Thymus (tissue), 14 donors: Measurements from ENCODE around the gene BTLA. TPM values are rescaled to one million over a fixed set of nuclear protein-coding genes. Genes with fewer than 3 reads are reported as not detected.
"Not testable (repeated sequence)": the region's sequence is repeated elsewhere in the genome, so short reads cannot be mapped to it uniquely, and the experiment has no call there.

Source experiments
- DNase-seq, 9 donors: peaks; one replicate each; pipeline ENCODE4 v3.0.0-alpha.2; 2013; ENCODE audit warnings: low spot score in 9 of 9, low read depth in 6 of 9, missing footprints in 1 of 9
- H3K27ac ChIP-seq, 2 donors: one replicate each; pipeline ENCODE4 v1.5.1; 2013; ENCODE audit warnings: control low read depth in 1 of 2, low read depth in 1 of 2, low read length in 1 of 2, mild to moderate bottlenecking in 1 of 2, moderate library complexity in 1 of 2
- H3K27me3 ChIP-seq, 2 donors: one replicate each; pipeline ENCODE4 v1.5.1; 2013; ENCODE audit warnings: low read length in 1 of 2; ENCODE audit not compliant: control insufficient read depth in 2 of 2, insufficient read depth in 1 of 2
- H3K36me3 ChIP-seq, 2 donors: one replicate each; pipeline ENCODE4 v1.5.1; 2013; ENCODE audit warnings: low read length in 1 of 2, mild to moderate bottlenecking in 1 of 2, moderate library complexity in 1 of 2; ENCODE audit not compliant: control insufficient read depth in 2 of 2, insufficient read depth in 2 of 2
- H3K4me1 ChIP-seq, 2 donors: one replicate each; pipeline ENCODE4 v1.5.1; 2013; ENCODE audit warnings: low read length in 2 of 2; ENCODE audit not compliant: control insufficient read depth in 2 of 2, insufficient read depth in 2 of 2
- H3K4me3 ChIP-seq, 2 donors: one replicate each; pipeline ENCODE4 v1.5.1; 2013; ENCODE audit warnings: low read length in 2 of 2, control low read depth in 1 of 2, mild to moderate bottlenecking in 1 of 2
- H3K9me3 ChIP-seq, 2 donors: one replicate each; pipeline ENCODE4 v1.5.1; 2013; ENCODE audit warnings: low read length in 1 of 2, mild to moderate bottlenecking in 1 of 2; ENCODE audit not compliant: control insufficient read depth in 2 of 2, insufficient read depth in 1 of 2
- WGBS: extraction: QIAGEN DNeasy Blood & Tissue Kit; methylation state at CpG from one replicate; pipeline ENCODE4 v1.1.7; 2013; 5-methylcytosine and 5-hydroxymethylcytosine counted together
- long read RNA-seq, 10 donors: transcript quantifications; one replicate each; lab custom pipeline, GENCODE V29; 2026
- polyA plus RNA-seq: library from polyadenylated mRNA; stranded (reverse); fragments of 200-250 nt; gene quantifications from one replicate; pipeline ENCODE4 v1.2.3, GENCODE V29; 2013
- total RNA-seq: library from RNA; stranded (reverse); fragments of 120-200 nt; gene quantifications from one replicate; pipeline ENCODE4 v1.2.4, GENCODE V29; 2013
- donor health status: healthy.

BTLA gene, protein sequence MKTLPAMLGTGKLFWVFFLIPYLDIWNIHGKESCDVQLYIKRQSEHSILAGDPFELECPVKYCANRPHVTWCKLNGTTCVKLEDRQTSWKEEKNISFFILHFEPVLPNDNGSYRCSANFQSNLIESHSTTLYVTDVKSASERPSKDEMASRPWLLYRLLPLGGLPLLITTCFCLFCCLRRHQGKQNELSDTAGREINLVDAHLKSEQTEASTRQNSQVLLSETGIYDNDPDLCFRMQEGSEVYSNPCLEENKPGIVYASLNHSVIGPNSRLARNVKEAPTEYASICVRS
- total RNA-seq (19.4 TPM), polyA plus RNA-seq (13.2 TPM)
- long read RNA-seq, donor 1 = 0 reads
- long read RNA-seq, donor 2, transcript BTLA-201 (5 exons, 3,213 nt) = major isoform, 9 of 9 reads
- long read RNA-seq, donor 2, partial matches to known transcripts = 0 of 9 reads
- long read RNA-seq, donor 2, other reads (novel, unspliced or antisense) = 0 of 9 reads
- long read RNA-seq, donor 3, transcript BTLA-201 (5 exons, 3,213 nt) = major isoform, 7 of 10 reads
- long read RNA-seq, donor 3, partial matches to known transcripts = 0 of 10 reads
- long read RNA-seq, donor 3, other reads (novel, unspliced or antisense) = 0 of 10 reads
- long read RNA-seq, donor 4, partial matches to known transcripts = 0 of 3 reads
- long read RNA-seq, donor 4, other reads (novel, unspliced or antisense) = 0 of 3 reads
- long read RNA-seq, donor 5, transcript BTLA-202 (4 exons, 726 nt) = minor isoform, 5 of 11 reads
- long read RNA-seq, donor 5, transcript BTLA-201 (5 exons, 3,213 nt) = major isoform, 6 of 11 reads
- long read RNA-seq, donor 5, partial matches to known transcripts = 0 of 11 reads
- long read RNA-seq, donor 5, other reads (novel, unspliced or antisense) = 0 of 11 reads
- long read RNA-seq, donor 6, transcript BTLA-201 (5 exons, 3,213 nt) = major isoform, 5 of 6 reads
- long read RNA-seq, donor 6, partial matches to known transcripts = 0 of 6 reads
- long read RNA-seq, donor 6, other reads (novel, unspliced or antisense) = 0 of 6 reads
- long read RNA-seq, donor 7, transcript BTLA-201 (5 exons, 3,213 nt) = major isoform, 8 of 9 reads
- long read RNA-seq, donor 7, partial matches to known transcripts = 0 of 9 reads
- long read RNA-seq, donor 7, other reads (novel, unspliced or antisense) = 0 of 9 reads
- long read RNA-seq, donor 8, partial matches to known transcripts = 0 of 3 reads
- long read RNA-seq, donor 8, other reads (novel, unspliced or antisense) = 0 of 3 reads
- long read RNA-seq, donor 9, partial matches to known transcripts = 0 of 4 reads
- long read RNA-seq, donor 9, other reads (novel, unspliced or antisense) = 0 of 4 reads
- long read RNA-seq, donor 10, partial matches to known transcripts = 0 of 3 reads
- long read RNA-seq, donor 10, other reads (novel, unspliced or antisense) = 0 of 3 reads

DNA sequence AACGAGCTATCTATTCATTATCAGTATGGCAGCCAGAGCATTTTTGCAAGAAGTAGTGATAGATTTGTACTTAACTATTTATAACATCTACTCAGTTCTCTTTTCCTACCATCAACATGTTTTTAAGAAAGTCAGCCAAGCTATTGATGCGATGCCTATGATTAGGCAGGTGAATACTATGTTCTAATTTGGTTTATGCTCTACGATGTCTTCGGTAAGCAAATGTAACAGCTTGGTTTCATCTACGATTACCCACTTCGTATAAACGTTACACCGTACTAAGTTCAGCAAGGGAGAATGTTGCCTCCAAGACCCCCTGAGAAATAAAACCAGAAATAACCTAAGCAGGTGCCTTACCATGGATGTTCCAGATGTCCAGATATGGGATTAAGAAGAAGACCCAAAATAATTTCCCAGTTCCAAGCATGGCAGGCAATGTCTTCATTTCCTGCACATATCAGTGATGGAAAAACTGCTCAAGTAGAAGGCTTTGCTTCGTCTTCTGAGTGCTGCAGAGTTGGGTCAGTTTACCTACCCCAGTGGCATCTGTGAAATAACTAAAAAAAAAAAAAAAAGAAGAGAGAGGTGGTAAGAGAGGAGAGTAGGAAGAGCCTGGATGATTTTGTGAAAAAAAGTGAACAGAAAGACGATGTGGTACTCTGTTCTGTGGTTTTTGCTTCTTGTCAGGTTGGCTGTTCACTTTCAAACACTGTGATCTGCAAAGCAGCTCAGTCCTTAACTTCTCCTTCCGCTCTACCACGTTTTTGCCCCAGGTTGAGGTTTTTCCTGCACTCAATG lies at the start of gene BTLA:
TSS of gene BTLA (minus strand) at position 559 of the 798 bp plus-strand sequence. CDS start at position 445, 114 bp downstream.
- Histone ChIP-seq H3K36me3 (no peaks in the 10 kb centered on the region), H3K9me3 (no peaks in the 10 kb centered on the region), H3K27me3 (no peaks in the 10 kb centered on the region), H3K27ac (peak within 1 kb of the TSS; percentile 71 to 87), H3K4me1 (peaks cover 3 to 10% of the 10 kb centered on the region in 2 donors), H3K4me3 (peak within 1 kb of the TSS; percentile 41 to 42)
- peak; percentile 14 to 84 (median 56) for DNase-seq
- WGBS = 62% methylated on average over 12 of the region's 12 CpGs

DNA sequence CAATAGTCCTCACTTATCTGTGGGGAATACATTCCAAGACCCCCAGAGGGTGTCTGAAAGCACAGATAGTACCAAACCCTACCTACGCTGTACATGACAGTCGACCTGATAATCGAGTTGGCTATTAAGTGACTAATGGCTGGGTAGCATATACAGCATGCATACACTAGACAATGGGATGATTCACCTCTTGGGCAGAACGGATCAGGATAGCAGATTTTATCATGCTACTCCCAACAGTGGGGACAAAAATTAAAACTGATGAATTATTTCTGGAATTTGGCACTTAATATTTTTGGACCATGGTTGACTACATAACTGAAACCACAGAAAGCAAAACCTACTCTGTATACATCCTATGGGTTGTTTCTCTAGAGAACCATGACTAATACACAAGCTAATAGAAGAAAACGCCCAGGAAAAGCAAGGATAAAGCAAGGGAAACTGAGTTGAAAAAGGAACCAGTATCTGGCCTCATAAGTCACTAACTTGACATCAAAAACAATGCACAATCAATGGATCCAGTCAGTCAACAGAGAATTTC lies 47.0 kb upstream of the BTLA start:
- Histone ChIP-seq H3K4me1 (no peaks in the 10 kb centered on the region), H3K36me3 (peaks cover 17 to 40% of the 10 kb centered on the region in 2 donors), H3K4me3 (no peak overlapping the region), H3K27ac (no peak overlapping the region), H3K9me3 (no peaks in the 10 kb centered on the region), H3K27me3 (no peaks in the 10 kb centered on the region)
- no peak for DNase-seq
- WGBS = 98% methylated on average over 5 of the region's 5 CpGs

DNA sequence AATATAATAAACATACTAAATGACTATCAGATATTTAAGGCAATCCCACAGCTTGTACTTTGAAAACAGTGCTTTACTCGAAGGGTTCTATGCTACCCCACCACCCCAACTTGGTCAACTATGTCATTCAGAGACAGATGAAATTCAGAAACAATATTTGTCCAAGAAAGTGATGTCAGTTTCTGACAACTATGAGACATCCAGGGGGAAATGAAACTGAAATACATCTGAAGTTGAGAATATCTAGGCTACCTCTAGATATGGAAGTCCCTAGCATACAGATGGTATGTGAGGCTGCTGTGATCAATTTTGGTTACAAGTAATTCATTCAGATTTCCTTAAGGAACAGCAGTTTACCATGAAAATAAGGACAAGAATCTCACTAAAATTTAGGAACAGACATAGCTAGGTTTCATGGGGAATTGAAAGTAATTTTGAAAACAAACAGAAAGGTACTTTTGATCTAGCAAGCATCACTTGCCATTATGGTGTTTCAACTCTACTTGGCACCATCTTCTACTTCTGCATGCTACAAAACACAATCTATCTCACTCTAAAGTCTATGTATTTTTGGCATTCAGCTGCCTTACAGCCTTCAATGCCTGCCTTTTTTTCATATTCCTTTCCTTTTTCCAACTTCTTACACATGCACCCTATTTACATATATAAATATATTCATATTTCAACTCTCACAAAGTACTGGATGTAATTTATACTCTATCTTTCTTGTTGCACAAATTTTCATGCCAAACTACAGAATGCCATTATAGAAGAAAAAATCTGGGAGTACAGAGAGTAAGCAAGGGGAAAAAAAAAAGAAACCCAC lies 40.8 kb upstream of the BTLA start:
- no peaks in the 10 kb centered on the region for H3K9me3 ChIP-seq
- H3K4me1 ChIP-seq = no peaks in the 10 kb centered on the region
- no peak for DNase-seq
- no peaks in the 10 kb centered on the region for H3K27me3 ChIP-seq
- H3K36me3 ChIP-seq = peaks cover 14 to 33% of the 10 kb centered on the region in 2 donors
- H3K4me3 ChIP-seq = no peak overlapping the region
- H3K27ac ChIP-seq = no peak overlapping the region
- 97% methylated on average over 1 of the region's 1 CpG for WGBS

DNA sequence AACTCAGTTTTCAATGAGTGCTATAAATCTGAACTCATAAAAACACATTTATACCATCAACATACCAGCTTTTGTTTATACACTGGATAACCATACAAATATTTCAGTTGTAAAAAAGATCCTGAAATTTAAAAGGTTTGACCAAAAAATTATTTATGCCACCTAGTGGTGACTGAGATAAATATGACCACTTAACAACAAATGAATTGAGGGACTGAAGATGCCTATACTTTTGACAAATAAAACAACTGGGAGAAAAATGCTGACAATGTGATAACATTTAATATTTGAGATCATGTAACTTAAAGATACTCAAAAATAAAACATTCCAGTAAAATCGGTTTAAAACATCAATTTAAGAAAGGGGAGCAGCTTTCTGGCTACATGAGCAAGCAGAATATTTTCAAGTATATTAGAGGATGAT lies 32.1 kb upstream of the BTLA start:
- Histone ChIP-seq H3K4me1 (no peaks in the 10 kb centered on the region), H3K9me3 (no peaks in the 10 kb centered on the region), H3K27me3 (no peaks in the 10 kb centered on the region), H3K4me3 (no peak overlapping the region), H3K36me3 (peaks cover 26 to 30% of the 10 kb centered on the region in 2 donors), H3K27ac (no peak overlapping the region)
- peak in 7 of 9 donors; percentile 4 to 61 (median 22) for DNase-seq
- 14% methylated on average over 1 of the region's 1 CpG for WGBS

DNA sequence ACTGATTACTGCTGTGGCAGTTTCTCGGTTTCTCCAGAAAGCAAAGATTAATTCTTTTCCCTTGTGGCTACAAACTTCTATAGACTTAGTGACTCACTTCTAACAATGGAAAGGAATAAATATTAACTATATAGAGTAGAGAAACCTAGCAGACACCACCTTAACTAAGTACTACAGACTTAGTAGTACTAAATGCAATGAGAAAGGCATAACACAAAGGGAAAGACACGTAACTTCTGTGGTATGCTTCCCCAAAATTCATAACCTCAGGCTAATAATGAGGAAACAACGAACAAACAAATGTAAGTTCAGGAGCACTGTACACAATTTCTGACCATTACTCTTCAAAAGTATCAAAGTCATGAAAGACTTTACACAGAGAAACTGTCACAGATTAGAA lies 31.3 kb upstream of the BTLA start:
- DNase-seq = no peak
- no peaks in the 10 kb centered on the region for H3K4me1 ChIP-seq

DNA sequence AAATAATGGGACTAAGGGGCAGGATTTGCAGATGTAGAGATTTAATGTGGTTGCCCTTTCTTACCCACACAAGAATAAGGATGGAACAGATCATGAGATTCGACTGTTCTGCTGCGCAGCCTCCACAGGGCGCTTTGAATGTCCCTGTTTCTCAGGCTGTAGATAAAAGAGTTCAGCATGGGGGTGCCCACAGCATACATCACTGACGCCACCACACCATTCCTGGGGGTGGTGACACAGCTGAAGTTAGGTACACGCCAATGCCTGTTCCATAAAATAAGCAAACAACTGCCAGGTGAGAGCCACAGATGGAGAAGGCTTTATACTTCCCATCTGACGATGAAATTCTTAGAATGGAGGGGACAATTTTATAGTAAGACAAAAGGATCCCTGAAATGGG lies 24.9 kb upstream of the BTLA start:
- H3K27ac ChIP-seq, H3K4me1 ChIP-seq, H3K4me3 ChIP-seq, H3K27me3 ChIP-seq, DNase-seq, H3K9me3 ChIP-seq: not testable (repeated sequence)
- H3K36me3 ChIP-seq = peaks cover 7 to 12% of the 10 kb centered on the region in 2 donors
- WGBS = 96% methylated on average over 6 of the region's 6 CpGs

More for the DNA sequence above, 31.3 kb upstream of the BTLA start:
- Histone ChIP-seq H3K27ac (no peak overlapping the region), H3K9me3 (no peaks in the 10 kb centered on the region), H3K27me3 (no peaks in the 10 kb centered on the region), H3K4me3 (no peak overlapping the region), H3K36me3 (peaks cover 26% of the 10 kb centered on the region in 2 donors)
- 98% methylated on average over 3 of the region's 3 CpGs for WGBS

DNA sequence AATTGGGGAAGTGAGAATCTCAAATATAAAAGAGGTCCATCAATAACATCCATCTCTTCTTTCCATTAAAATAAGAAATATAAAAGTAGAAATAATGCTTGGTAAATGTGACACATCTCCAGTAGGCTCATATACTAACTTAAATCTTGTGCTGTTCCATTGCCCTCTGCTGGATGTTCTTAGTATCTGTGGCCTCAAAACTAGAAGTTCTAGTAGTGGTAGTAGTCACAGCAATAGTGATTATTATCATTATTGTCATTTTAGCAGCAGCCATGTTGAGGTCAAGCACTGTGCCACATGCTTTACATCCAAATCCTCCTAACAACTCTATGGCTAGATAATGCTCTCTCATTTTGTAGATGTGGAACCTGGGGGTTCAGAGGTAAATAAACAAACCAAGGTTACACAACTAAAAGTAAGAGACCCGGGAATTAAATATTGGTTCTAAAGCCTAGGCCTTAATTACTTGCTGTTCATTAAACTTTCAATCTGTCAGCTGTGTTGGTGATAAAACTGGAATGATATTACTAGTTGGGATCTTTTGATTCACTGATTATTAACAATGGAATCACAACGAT lies 20.2 kb upstream of the BTLA start:
- no peak overlapping the region for H3K4me3 ChIP-seq
- no peaks in the 10 kb centered on the region for H3K4me1 ChIP-seq
- no peaks in the 10 kb centered on the region for H3K9me3 ChIP-seq
- H3K27ac ChIP-seq = no peak overlapping the region
- 95% methylated on average over 2 of the region's 2 CpGs for WGBS
- peak; percentile 21 to 83 (median 55) for DNase-seq
- H3K27me3 ChIP-seq = no peaks in the 10 kb centered on the region
- H3K36me3 ChIP-seq = no peaks in the 10 kb centered on the region
